IgD-negative memory B cell (primary cell): ENCODE results near the gene PXYLP1. TPM values are rescaled to one million over a fixed set of nuclear protein-coding genes. Genes with fewer than 3 reads are reported as not detected.

ENCODE experiments used
- H3K27ac Mint-ChIP-seq, 3 donors: one replicate each; pipeline ENCODE4 v1.8.0; 2020 to 2022; ENCODE audit warnings: mild to moderate bottlenecking in 3 of 3, mixed read lengths in 3 of 3, moderate library complexity in 1 of 3
- H3K27me3 Mint-ChIP-seq: one replicate; pipeline ENCODE4 v1.8.0; 2021; ENCODE audit warnings: mixed read lengths
- H3K36me3 Mint-ChIP-seq: one replicate; pipeline ENCODE4 v1.8.0; 2020; ENCODE audit warnings: mild to moderate bottlenecking, mixed read lengths
- H3K4me1 Mint-ChIP-seq, 3 donors: one replicate each; pipeline ENCODE4 v1.8.0; 2020 to 2022; ENCODE audit warnings: mixed read lengths in 3 of 3, mild to moderate bottlenecking in 1 of 3
- H3K4me3 Mint-ChIP-seq, 4 donors: one replicate each; pipeline ENCODE4 v1.8.0; 2020 to 2022; ENCODE audit warnings: mild to moderate bottlenecking in 4 of 4, mixed read lengths in 4 of 4, moderate library complexity in 3 of 4
- H3K9me3 Mint-ChIP-seq, 3 donors: one replicate each; pipeline ENCODE4 v1.8.0; 2020 to 2021; ENCODE audit warnings: mixed read lengths in 3 of 3, mild to moderate bottlenecking in 1 of 3
- polyA plus RNA-seq: library from polyadenylated mRNA; unstranded; fragments of 300-500 nt; fragmentation: Illumina TruSeq; gene quantifications from one replicate; pipeline ENCODE4 v1.2.3, GENCODE V29; 2021

PXYLP1 gene
- polyA plus RNA-seq, 1 donor from 2014 or later = 1.4 TPM

DNA sequence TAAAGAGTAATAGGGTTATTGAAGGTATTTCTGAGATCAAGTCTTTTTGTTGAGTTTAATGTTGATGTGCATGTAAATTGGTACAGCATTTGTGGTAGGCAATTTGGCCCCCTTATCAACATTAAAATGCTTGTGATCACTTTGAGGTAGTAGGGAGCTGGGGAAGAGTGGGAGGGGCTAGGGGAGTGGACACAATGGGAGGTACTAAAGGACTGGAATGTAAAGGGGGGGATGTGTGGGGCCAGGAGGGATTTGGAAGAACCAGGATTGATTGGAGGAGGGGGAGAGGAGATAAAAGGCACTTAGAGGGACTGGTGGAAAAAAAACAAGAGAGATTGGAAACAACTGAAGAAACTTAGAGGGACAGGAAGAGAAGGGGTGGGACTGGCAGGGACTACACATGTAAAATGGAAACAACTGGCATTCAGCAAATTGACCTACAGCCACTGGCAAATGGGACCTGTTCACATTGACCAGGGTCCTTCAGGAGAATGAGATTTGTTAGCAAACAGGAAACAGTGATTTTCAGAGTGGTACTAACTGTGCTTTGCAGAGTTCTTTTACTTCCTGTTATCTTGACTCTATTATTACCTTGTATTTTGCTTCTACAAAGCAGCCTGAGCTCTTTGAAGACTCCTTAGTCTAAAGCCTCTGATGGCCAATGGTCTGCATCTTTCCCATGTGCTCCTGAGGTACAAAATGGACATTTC lies 88.9 kb downstream of the PXYLP1 start:
- peaks cover 0 to 2% (median 0%) of the 10 kb centered on the region in 3 donors for H3K9me3 Mint-ChIP-seq
- H3K36me3 Mint-ChIP-seq = peaks cover 2% of the 10 kb centered on the region
- peaks cover 2% of the 10 kb centered on the region for H3K27me3 Mint-ChIP-seq
- H3K27ac Mint-ChIP-seq = peak overlapping the region in 2 of 3 donors; percentile 67 to 86
- peak overlapping the region in 2 of 4 donors; percentile 54 to 56 for H3K4me3 Mint-ChIP-seq
- H3K4me1 Mint-ChIP-seq = peaks cover 6 to 13% (median 12%) of the 10 kb centered on the region in 3 donors

- peak overlapping the region in 2 of 3 donors; percentile 10 to 18 for H3K27ac Mint-ChIP-seq
- peaks cover 0 to 2% (median 0%) of the 10 kb centered on the region in 3 donors for H3K9me3 Mint-ChIP-seq
- H3K4me3 Mint-ChIP-seq = peak overlapping the region in 1 of 4 donors; percentile 56
- H3K36me3 Mint-ChIP-seq = peaks cover 2% of the 10 kb centered on the region
- H3K4me1 Mint-ChIP-seq = peaks cover 6 to 13% (median 12%) of the 10 kb centered on the region in 3 donors
- H3K27me3 Mint-ChIP-seq = peaks cover 2% of the 10 kb centered on the region
Observed at GRCh38 chr3:141321109-141321497, 89.5 kb downstream of the PXYLP1 start.

DNA sequence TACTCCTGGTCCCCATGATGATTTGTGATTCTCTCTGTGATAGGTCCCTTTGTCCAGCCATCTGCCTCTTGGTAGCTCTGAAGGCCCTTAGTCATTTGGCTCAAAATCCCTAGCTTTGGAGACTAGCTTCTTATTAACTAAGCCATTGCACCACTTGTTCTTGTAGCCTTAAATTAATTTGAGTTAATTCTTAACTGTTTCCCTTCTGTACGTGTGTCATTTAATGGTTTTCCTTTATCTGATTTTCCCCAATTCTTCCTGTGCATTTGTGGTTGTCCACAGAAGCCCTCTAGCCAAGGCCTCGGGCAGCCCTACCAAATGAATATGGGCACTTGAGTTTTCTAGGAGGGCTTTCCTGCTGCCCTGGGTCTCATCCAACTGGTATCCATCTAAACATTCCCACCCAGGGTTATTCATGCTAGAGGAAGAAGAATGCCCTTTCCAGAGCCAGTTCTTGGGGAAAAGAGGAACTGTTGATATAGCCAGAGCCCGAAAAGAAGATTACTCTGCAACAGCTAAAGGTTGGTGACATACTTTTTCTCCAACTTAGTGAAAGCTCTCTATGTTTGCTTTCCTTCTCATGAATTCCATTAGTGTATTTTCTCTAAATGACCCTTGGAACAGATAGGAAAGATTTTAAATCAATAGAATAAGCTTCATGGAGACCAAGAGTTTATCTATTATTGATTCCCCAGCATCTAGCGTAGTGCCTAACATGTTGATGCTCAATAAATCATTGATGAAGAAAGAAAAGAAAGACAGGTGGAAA lies 92.5 kb downstream of the PXYLP1 start:
- Mint-ChIP-seq H3K4me3 (no peak overlapping the region), H3K27me3 (peaks cover 2% of the 10 kb centered on the region), H3K9me3 (no peaks in the 10 kb centered on the region), H3K27ac (no peak overlapping the region), H3K4me1 (peaks cover 6 to 13% (median 12%) of the 10 kb centered on the region in 3 donors), H3K36me3 (peaks cover 2% of the 10 kb centered on the region)

- H3K4me1 Mint-ChIP-seq = peaks cover 2 to 3% (median 3%) of the 10 kb centered on the region in 3 donors
- H3K27me3 Mint-ChIP-seq = no peaks in the 10 kb centered on the region
- no peaks in the 10 kb centered on the region for H3K36me3 Mint-ChIP-seq
- no peak overlapping the region for H3K4me3 Mint-ChIP-seq
- H3K27ac Mint-ChIP-seq = no peak overlapping the region
- no peaks in the 10 kb centered on the region for H3K9me3 Mint-ChIP-seq
Observed at GRCh38 chr3:141326123-141326522, 94.5 kb downstream of the PXYLP1 start.

- Mint-ChIP-seq H3K9me3 (no peaks in the 10 kb centered on the region), H3K4me3 (no peak overlapping the region), H3K36me3 (no peaks in the 10 kb centered on the region), H3K27me3 (no peaks in the 10 kb centered on the region), H3K27ac (peak overlapping the region in 1 of 3 donors; percentile 9), H3K4me1 (peaks cover 2 to 7% (median 3%) of the 10 kb centered on the region in 3 donors)
Observed at GRCh38 chr3:141326626-141327025, 95.0 kb downstream of the PXYLP1 start.

GRCh38 chr3:141328286-141329166 lies 96.9 kb downstream of the PXYLP1 start:
- H3K27ac Mint-ChIP-seq = peak overlapping the region in 1 of 3 donors; percentile 21
- H3K9me3 Mint-ChIP-seq = no peaks in the 10 kb centered on the region
- no peak overlapping the region for H3K4me3 Mint-ChIP-seq
- peaks cover 2 to 7% (median 7%) of the 10 kb centered on the region in 3 donors for H3K4me1 Mint-ChIP-seq
- no peaks in the 10 kb centered on the region for H3K27me3 Mint-ChIP-seq
- H3K36me3 Mint-ChIP-seq = no peaks in the 10 kb centered on the region

DNA sequence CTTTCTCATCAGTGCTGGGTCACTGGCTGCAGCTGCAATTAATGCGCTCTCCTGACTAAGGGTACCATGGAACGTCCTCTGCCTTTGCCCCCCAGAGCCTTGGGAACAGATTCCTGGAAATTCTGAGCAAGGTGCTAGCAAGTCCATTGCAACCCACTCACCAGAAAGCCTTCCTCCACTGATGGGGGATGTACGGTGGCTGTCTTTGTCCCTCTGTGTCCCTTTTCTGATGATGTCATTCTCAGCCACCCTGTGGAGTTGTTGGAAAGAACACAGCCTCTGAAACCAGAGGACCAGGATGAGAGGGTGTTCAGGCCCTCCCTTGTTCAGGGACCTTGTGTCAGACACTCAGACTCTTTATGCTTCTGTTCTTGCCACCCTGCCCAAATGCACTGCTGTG lies 98.6 kb downstream of the PXYLP1 start:
- peak overlapping the region in 1 of 3 donors; percentile 21 for H3K27ac Mint-ChIP-seq
- H3K4me1 Mint-ChIP-seq = peaks cover 2 to 7% (median 7%) of the 10 kb centered on the region in 3 donors
- H3K27me3 Mint-ChIP-seq = no peaks in the 10 kb centered on the region
- H3K4me3 Mint-ChIP-seq = no peak overlapping the region
- no peaks in the 10 kb centered on the region for H3K9me3 Mint-ChIP-seq
- no peaks in the 10 kb centered on the region for H3K36me3 Mint-ChIP-seq

DNA sequence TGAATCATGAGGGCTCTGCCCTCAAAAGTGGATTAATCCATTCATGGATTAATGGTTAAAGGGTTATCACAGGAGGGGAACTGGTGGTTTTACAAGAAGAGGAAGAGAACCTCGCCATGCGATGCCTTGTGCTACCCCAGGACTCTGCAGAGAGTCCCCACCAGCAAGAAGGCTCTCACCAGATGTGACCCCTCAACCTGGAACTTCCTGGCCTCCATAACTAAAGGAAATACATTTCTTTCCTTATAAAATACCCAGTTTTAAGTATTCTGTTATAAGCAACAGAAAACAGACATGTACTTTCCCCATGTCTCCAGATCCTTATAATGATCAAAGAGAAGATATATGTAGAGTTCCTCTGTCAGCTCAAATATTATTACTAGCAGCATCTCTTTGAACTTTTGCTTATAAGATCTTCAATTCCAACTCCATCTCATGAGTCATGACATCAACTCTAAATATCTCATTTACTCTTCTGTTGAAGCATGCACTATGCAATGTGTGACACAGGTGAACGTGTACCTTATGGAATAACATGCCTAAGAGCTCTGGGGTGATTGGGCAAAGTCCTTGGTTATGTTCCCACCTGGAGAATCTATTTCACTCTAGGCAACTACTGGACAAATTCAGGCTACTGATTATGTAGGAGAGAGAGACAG lies 99.2 kb downstream of the PXYLP1 start:
- Mint-ChIP-seq H3K27me3 (no peaks in the 10 kb centered on the region), H3K36me3 (no peaks in the 10 kb centered on the region), H3K27ac (peak overlapping the region in 1 of 3 donors; percentile 21), H3K4me3 (no peak overlapping the region), H3K9me3 (no peaks in the 10 kb centered on the region), H3K4me1 (peaks cover 2 to 11% (median 7%) of the 10 kb centered on the region in 3 donors)

- no peak overlapping the region for H3K4me3 Mint-ChIP-seq
- no peaks in the 10 kb centered on the region for H3K27me3 Mint-ChIP-seq
- peak overlapping the region in 1 of 3 donors; percentile 21 for H3K27ac Mint-ChIP-seq
- H3K36me3 Mint-ChIP-seq = no peaks in the 10 kb centered on the region
- no peaks in the 10 kb centered on the region for H3K9me3 Mint-ChIP-seq
- H3K4me1 Mint-ChIP-seq = peaks cover 4 to 13% (median 9%) of the 10 kb centered on the region in 3 donors
Observed at GRCh38 chr3:141331377-141332318, 100.0 kb downstream of the PXYLP1 start.

- Mint-ChIP-seq H3K36me3 (no peaks in the 10 kb centered on the region), H3K27ac (no peak overlapping the region), H3K4me1 (peaks cover 12 to 21% (median 16%) of the 10 kb centered on the region in 3 donors), H3K4me3 (no peak overlapping the region), H3K9me3 (no peaks in the 10 kb centered on the region), H3K27me3 (no peaks in the 10 kb centered on the region)
Observed at GRCh38 chr3:141332416-141332815, 100.8 kb downstream of the PXYLP1 start.

- Mint-ChIP-seq H3K27me3 (peaks cover 1% of the 10 kb centered on the region), H3K9me3 (no peaks in the 10 kb centered on the region), H3K36me3 (no peaks in the 10 kb centered on the region), H3K4me3 (peak overlapping the region in 1 of 4 donors; percentile 49), H3K4me1 (peaks cover 14 to 22% (median 19%) of the 10 kb centered on the region in 3 donors), H3K27ac (no peak overlapping the region)
Observed at GRCh38 chr3:141333836-141334626, 102.4 kb downstream of the PXYLP1 start.

DNA sequence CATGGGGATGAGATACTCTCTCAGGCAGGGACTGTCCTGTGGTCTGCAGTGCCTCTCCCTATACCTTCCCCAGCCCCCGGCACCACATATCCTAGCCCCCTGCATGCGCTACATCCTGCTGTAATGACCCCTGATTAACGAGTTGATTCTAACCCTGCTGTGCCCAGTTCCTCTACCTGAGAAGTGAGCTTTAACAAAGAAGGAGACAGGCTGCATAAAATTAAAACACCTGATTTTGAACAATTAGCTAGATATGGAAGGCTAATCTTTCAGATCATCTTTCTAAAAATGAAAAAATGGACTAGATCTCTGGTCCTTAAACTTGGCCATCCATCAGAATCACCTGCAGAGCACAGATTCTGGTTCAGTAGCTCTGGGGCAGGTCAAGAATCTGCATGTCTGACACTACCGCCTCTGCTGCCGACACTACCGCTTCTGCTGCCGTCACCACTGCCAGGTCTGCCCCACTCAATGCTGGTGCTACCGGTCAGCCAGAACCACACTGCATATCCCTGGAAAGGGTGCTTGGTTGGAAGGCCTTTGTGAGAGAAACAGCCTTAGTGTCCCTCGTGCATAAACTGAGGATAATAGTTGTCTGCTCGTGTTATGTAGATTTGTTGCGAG lies 103.1 kb downstream of the PXYLP1 start:
- H3K4me3 Mint-ChIP-seq = peak overlapping the region in 1 of 4 donors; percentile 49
- H3K27me3 Mint-ChIP-seq = peaks cover 1% of the 10 kb centered on the region
- peaks cover 14 to 22% (median 19%) of the 10 kb centered on the region in 3 donors for H3K4me1 Mint-ChIP-seq
- H3K9me3 Mint-ChIP-seq = no peaks in the 10 kb centered on the region
- H3K27ac Mint-ChIP-seq = no peak overlapping the region
- H3K36me3 Mint-ChIP-seq = no peaks in the 10 kb centered on the region
